GOT3 (cell line): ENCODE results near the gene ARHGAP26.
A peak's percentile ranks its signal among the peaks of the same experiment; 100 is the strongest.
"Not testable (repeated sequence)": the region's sequence is repeated elsewhere in the genome, so short reads cannot be mapped to it uniquely, and the experiment has no call there.

Source experiments
- DNase-seq: peaks from one replicate; lab custom pipeline; 2025; ENCODE audit warnings: mixed read lengths; lab: John Stamatoyannopoulos, UW

ARHGAP26 gene

DNA sequence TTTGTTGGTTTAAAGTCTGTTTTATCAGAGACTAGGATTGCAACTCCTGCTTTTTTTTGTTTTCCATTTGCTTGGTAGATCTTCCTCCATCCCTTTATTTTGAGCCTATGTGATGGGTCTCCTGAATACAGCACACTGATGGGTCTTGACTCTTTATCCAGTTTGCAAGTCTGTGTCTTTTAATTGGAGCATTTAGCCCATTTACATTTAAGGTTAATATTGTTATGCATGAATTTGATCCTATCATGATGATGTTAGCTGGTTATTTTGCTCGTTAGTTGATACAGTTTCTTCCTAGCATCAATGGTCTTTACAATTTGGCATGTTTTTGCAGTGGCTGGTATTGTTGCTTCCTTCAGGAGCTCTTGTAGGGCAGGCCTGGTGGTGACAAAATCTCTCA, 219.1 kb downstream of the ARHGAP26 start:
- not testable (repeated sequence) for DNase-seq

DNA sequence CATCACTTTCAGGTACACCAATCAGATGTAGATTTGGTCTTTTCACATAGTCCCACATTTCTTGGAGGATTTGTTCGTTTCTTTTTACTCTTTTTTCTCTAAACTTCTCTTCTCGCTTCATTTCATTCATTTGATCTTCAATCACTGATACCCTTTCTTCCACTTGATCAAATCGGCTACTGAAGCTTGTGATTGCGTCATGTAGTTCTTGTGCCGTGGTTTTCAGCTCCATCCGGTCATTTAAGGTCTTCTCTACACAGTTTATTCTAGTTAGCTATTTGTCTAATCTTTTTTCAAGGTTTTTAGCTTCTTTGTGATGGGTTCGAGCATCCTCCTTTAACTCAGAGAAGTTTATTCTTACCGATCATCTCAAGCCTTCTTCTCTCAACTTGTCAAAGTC, 219.9 kb downstream of the ARHGAP26 start:
- DNase-seq = not testable (repeated sequence)

DNA sequence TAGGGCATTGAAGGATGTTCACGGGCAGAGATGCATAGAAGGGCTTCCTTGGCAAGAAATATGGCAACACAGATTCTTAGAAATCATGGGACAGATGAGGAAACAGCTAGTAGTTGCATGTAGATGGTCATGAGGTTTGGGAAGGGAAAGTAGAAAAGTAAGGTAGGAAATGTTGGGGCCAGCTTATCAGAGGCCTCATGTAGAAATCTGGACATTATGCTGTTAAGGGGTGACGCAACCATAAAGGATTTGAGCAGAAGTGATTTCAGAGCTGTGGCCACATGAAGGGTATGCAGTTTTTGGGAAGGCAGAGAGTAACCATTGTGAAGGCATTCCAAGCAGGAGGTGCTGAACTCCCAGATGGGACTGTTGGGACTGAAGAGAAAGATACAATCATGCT, 224.0 kb downstream of the ARHGAP26 start:
- no peak for DNase-seq

DNA sequence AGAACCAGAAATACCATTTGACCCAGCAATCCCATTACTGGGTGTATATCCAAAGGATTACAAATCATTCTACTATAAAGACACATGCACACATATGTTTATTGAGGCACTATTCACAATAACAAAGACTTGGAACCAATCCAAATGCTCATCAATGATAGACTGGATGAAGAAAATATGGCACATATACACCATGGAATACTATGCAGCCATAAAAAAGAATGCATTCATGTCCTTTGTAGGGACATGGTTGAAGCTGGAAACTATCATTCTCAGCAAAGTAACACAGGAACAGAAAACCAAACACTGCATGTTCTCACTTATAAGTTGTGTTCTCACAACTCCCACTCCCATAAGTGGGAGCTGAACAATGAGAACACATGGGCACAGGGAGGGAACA, 225.4 kb downstream of the ARHGAP26 start:
- not testable (repeated sequence) for DNase-seq

DNA sequence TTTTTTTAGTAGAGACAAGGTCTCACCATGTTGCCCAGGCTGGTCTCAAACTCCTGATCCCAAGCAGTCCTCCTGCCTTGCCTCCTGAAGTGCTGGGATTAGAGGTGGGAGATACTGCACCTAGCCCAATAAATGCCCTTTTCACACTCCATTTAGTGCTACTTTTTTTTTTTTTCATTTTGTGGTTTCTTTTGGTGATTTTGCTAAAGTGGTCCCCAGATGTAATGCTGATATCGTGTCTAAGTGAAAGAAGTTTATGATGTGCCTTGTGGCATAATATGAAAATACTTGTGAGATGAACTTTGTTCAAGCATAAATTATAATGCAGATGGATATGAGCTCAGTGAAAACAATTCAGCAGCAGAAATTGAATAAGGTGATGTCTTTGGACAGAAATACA, 227.4 kb downstream of the ARHGAP26 start:
- DNase-seq = no peak

DNA sequence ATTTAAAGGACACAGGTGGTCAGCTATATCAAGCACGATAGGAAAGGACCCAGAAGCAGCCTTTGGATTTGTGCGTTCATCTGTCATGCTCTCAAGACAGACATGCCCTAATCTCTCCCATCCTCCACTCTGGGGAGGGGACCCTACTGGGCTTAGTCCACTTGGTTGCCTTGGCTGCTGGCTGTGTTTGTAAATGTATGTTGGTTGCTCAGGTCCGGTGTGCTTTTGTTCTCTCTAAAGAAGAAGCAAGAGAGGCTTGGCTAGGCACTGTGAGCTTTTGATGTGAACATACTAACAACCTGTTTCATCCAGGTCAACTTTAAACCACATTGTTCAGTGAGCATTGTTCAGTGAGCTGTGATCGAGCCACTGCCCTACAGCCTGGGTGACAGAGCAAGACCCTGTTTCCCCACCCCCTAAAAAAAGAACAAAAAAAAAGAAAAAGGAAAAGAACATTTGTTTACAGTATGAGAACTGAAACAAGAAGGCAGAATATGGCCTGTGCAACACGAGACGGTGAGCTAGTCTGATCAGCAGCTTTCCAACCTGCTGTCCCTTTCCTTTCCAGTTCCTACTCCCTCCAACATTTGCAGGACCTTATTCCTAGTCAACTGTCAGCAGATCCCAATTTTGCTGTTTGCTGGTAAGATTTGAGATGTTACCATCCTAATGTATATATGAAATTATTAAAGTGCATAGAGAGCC, 228.3 kb downstream of the ARHGAP26 start:
- DNase-seq = no peak

DNA sequence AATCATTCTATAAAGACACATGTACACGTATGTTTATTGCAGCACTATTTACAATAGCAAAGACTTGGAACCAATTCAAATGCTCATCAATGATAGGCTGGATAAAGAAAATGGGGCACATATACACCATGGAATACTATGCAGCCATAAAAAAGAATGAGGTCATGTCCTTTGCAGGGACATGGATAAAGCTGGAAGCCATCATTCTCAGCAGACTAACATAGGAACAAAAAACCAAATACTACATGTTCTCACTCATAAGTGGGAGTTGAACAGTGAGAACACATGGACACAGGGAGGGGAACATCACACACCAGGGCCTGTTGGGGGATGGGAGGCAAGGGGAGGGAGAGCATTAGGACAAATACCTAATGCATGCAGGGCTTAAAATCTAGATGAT, 230.4 kb downstream of the ARHGAP26 start:
- DNase-seq = not testable (repeated sequence)

DNA sequence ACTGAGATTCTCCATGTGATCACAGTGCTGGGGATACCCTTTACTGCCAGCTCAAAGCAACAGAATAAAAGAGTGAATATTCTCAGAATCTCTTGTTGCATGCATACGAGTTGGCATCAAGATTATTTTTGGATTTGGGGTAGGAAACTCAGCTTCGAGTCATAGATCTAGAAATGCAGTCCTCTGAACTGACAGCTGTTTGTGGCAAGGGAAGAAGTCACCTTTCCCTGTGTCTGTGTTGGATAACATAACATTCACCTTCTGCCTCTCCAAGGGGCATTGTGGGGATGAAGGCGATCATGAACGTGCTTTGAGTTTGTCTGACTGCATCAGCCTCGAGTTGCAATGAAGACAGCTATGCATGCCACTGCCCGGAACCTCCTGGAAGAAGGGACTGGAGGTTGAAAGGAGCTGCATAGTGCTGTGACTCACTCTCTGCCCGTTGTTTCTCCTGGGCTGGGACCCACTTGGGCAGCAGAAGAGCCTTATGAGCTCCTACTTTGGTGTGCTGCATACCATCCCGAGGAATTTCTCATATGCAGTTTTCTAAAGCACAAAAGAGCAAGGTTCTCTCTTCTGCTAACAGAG, 231.7 kb downstream of the ARHGAP26 start:
- DNase-seq = no peak

DNA sequence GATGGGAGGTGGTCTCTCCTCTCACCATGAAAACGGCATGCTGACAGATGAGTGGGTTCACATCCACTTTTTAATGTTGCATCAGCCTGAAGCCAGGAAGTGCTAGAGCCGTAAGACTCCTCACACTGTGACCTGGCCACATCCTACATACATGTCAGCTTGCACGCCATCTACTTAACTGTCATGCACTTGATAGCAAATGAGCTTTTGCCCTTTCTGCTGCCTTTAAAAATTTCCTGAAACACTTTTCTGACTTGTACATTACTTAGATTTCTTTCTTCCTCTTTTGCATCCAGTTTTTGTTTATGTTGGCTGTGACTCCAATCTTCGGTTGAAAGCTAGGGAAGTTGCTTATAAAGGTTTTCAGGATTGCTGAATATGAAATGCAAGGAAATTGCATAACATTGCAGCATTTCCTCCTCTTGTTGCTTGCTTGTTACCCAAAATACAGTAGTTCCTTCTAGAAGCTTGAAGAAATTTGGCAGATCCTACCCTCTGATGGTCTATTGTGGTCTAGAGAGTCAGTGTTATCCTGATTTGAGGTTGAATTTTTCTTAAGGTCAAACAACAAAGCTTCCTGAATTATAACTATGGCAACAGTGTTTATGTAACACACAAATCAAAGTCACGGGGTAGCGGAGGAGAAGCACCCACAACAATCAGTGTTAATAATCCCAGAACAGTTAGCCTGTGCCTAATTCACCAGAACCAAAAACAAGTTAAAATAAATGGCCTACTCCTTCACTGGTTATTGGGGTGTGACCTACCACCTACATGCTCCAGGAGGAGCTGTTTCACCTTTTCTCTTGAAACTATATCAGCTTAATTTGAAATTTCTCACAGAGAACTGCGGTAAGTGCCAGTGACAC, 232.5 kb downstream of the ARHGAP26 start:
- peak; percentile 48 for DNase-seq

DNA sequence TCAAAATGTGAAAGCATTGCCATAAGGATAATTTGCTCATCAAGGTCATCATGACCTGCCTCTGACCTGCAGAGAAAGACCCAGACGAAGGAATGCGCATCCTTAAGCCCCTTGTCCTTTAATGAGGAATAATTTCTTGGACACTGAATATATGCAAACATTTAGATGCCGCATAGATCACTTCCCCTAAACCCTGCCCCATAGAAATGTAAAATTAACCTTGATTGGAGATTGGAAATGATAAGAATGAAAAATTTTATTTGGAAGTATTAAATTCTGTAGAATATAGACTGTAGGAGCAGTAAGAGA, 233.1 kb downstream of the ARHGAP26 start:
- no peak for DNase-seq

DNA sequence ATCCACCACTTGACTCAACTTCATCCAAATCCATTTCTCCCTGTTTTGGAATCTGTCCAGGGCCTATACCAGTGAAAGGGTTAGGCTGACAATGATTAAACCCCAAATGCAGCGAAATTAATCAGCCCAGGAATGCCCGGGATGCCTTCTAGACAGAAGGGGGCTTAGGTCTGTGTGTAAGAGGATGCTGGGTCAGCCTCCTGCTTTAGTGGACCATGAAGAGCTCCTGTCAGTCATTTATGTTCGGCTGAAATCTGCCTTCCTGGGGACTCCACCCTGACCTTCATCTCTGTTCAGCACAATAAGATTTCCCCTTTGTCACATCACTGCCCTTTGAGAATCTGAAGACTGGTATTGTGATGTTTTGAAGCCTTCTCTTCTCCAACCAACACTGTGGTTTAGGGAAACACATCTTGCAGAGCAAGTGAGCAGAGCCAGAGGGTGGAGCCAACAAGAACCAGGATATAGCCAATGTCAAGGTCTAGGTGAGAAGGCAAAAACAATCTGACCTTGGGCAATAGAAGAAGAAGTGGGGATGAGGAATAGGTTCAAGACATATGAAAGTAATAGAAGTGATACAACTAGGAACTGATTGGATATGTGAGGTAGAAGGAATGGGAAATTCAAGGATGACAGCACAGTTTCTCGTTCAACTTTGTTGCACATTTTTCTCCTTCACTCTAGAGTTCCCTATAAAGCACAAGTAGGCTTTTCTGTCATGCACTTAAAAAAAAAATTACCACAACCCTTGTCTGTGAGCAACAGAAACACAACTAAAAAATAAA, 234.4 kb downstream of the ARHGAP26 start:
- DNase-seq = no peak

DNA sequence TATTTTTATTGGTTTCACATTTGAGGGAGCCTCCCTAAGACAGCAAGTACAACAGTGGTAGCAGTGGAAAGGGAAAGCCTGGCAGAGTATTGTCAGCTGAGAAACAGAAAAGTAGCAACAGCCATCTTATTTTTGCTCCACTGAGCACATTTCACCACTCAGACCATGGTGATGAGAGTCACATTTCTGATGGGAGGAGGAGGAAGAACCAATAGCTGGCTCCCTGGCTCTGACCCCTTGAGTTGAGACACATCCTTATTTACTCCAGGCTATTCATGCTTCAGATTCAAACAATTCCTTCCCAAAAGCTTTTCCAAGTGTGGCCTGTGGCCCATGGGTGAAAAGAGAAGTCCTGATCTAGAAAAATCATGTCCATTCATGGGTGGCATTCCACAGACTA, 236.3 kb downstream of the ARHGAP26 start:
- DNase-seq = no peak

DNA sequence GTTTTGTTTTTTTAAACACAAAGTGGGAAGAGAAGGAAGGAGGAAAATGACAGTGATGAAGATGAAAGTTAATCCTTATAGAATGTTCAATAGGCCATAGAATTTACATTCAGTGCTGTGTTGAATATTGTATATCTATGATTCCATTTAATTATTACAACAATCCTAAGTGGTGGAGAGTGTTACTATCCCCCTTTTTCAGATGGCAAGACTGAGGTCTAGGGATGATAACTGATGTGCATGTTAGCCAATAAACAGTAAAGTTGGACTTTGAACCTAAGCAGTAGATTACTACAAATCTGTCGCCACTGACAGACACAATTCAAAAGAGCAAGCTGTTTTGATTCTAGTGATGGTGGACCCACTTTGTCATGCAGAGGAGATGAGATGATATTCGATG, 237.9 kb downstream of the ARHGAP26 start:
- no peak for DNase-seq

DNA sequence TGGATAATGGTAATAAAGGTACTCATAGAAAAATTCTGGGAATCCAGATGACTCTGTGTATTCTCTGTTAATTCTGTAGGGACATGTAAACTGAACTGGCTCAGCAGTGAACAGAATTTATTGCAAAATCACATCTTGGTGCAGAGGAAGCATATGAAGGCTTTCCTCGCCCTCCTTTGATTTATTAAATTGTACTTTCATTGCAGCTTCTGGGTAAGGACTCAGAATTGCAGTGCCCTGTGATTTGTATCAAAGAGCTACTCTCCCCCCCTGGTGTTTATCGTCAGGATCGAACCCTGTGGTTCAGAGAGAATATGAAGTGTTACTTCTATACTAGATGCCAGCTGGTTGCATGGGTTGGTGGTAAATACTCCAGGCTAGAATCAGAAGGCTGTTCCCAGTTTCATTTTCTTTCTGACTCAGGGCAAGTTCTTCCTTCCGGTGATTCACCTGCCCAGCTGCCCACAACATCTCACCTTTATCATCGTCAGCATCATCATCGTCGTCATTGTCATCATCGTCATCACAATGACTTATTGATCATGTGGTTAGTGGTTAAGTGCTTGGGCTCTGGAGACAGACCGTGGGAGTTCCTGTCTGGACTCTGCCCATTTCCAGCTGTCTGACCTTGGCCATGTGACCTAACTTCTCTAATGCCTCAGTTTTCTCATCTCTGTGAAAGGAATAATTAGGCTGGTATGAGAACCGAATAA, 238.8 kb downstream of the ARHGAP26 start:
- DNase-seq = peak; percentile 27

DNA sequence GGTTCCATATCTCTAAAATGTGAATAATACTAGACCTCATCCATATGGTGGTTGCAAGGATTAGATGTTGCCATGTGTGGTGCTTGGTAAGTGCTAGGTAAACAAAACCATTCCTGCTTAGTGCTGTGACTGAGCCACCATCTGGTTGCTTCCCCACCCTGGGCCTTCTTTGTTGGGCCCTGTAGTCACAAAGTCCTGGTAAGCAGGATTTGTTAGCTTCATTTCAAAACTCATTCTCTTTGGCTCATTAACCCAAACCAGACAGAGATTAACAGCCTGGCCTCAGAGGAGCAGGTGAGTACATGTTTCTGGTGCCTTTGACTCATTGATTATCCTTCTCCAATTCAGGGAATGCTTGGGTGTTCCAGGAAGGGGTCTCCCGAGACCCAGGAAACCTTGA, 240.2 kb downstream of the ARHGAP26 start:
- DNase-seq = no peak

DNA sequence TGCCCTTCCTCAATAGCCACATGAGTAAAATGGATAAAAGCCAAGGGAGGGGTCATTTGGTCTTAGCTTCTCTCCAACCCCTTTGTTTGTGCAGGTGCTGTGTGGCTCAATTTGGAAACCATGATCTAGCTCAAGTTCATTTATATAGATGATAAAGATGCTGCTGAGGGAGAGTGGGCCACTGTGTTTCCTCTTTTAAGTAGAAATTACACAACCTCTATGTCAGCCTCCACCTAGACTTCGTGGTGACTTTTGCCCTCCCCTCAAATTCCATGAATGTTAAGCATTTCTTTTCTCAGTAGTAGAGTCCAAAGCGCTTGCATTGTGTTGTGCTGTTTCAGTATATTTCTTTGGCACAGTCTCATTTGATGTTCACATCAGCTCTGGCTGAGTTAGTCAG, 241.4 kb downstream of the ARHGAP26 start:
- no peak for DNase-seq

DNA sequence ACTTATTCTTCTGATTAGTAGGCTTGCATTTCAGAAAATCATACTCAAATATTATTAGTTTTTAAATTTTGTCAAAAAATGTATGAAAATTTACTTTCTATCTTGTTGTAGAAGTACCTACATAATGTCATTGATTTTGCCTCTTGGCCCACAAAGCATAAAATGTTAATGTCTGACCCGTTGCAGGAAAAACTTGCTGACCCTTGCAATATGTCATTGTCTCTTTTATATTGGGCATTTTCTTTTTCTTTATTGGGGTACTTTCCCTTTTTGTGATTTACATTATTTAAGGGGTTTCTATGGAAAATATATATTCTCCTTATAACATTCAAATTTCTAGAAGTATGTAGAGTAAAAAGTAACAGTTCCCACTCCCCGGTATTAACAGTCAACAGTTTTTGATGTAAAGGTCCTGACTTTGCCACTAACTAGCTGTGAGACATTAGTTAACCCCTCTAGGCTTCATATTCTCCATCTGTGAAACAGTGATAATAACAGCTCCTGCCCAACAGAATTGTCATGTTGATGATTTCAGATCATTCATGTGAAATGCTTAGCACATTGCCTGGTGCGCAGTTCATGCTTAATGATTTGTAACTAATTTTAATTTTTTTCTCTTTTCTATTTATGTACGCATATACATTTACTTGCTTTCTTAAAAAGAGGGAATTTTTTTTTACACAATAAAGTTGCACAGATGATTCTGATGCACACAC, 243.2 kb downstream of the ARHGAP26 start:
- DNase-seq = no peak

DNA sequence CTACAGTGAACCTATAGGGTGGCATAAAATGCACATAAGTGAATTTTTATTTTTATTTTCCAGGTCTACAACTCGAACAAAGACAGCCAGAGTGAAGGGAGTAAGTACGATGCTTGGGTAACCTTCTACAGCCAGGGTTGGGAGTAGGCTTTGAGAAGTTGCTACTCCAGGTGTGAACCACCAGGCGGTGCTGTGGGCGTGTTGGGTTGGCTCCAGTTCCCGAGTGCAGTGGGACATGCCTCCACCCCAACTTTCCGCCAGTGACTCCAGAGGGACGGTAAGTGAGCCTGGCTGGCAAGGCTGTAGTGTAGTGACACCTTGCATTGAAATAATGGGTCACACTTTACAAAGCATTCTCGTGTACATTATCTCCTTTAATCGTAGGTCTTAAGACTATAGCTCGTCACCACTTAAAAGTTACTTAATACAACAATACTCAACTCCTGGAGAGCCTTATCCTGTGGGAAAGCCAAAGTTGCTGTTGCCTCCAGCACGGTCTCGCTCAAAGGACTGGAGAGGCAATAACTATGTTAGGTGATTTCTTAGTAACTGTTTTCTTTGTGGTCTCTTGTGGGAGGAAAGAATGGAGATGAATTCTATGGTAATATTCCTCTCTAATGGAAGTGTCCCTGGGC, 244.0 kb downstream of the ARHGAP26 start:
- no peak for DNase-seq

DNA sequence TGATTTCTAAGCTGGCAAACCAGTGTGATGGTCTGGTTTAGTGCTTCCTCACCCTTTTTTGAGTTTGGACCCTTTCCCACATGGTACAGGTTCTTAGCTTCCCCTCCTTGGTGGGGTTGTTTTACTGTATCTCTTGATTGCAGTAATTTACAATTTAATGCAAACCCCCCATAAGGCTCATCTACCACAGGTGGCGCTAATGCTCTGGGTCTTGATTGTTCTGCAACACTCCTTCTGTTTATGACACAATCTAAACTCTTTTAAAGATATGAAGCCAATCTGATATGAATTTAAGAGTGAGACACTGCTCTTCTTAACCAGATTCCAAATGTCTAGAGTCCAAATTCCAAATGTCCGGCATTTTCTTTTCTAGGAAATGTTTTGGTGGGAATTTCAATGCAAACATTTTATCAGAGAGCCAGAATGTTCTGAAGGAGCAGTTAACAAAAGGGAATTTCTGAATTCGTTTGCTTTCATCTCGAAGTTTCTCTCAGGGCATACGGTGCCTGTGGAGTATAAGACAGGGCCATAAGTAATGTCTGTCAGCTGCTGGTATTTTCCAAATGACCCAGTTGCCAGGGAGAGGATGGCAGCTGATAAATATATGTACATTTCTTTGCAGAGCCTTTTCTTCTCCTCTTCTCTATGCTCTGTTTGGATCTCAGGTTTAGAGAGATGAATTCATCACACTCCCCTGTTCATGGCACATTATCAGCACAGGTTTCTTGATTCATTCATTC, 246.8 kb downstream of the ARHGAP26 start:
- DNase-seq = no peak

DNA sequence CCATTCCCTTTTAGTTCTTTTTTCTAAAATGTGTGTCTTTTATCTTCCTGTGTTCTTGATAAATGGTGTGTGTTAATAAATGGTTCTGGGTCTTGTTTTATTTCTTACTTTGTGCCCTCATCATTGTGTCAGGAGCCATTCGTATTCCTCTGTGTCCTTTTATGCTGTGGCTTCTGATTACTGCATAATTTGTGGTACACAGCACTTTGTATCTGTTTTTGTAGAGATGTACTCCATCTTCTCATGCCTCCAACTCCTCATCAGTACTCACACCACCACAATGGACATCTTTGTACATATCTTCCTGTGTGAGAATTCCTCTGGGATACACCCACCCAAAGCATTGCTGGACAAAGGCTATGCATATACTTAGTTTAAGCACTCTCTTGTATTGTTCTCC, 247.4 kb downstream of the ARHGAP26 start:
- DNase-seq = no peak
